HG03439 (cell line): Measurements from ENCODE around the gene AMDHD2.
"Not testable (repeated sequence)": the region's sequence is repeated elsewhere in the genome, so short reads cannot be mapped to it uniquely, and the experiment has no call there.

Experiments
- ATAC-seq: cut with Tn5 transposase; IDR thresholded peaks from one replicate; pipeline ENCODE4 v1.9.1; 2021; ENCODE audit warnings: mild to moderate bottlenecking, moderate library complexity; ENCODE audit not compliant: unreplicated experiment

AMDHD2 gene

DNA sequence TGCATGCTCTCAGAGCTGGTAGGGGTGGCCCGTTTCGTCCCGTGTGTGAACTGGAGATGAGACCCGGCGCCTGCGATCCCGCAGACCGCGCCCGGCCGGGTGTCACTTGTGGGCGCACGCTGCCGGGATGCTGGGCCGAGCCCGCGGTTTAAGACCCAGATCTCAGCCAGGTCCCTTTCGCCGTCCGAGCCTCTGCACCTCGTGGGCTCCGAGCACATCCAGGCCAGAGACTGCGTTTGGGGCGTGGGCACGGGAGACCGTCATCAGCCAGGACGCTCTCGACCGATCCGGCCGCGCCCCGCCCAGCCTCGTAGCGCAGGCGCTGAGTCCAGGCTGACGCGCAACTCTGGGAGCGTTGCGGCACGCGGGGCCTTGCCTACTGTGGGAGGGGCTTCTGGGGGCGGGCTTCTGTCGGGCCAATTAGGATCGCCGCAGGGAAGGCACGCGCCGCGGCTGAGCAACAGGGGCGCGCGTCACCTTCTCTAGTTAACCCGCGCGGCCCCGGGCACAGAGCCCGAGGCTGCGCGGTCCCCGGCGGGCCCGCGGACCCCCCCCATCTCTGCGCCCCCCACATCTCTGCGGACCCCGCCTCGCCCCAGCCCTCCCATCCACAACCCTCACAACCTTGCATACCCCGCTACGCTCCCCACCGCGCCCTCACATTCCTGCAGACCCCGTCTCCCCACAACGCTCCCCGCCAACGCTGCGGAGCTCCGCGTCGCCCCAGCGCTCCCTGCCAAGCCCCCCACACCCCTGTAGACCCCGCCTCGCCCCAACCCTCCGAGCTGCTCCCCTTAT lies 11.7 kb downstream of the AMDHD2 start:
- peak; percentile 65 for ATAC-seq

DNA sequence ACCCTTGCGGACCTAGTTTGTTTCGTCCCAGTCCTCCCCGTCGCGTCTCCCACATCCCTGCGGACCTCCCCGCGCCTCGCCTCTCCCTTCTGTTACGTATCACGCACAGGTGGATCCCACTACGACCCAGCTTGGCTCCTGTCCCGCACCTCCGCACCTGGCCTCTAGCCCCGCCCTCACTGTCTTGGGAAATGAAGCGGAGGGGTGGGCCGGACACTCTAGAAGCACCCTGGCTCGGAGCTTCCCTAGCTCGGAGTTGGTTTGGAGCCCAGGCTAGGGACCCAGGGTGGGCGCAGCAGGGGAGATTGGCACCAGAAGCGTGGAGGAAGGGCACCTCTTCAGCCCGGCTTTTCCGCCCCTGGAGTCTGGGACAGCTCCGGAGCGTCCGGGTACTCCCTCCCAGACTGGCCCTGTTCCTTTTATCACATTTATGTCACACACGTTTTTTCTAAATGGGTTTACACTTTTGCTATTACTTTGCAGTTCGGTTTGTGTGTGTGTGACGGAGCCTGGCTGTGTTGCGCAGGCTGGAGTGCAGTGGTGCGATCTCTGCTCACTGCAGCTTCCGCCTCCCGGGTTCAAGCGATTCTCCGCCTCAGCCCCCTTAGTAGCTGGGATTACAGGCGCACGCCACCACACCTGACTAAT lies 12.4 kb downstream of the AMDHD2 start:
- ATAC-seq, result no peak

DNA sequence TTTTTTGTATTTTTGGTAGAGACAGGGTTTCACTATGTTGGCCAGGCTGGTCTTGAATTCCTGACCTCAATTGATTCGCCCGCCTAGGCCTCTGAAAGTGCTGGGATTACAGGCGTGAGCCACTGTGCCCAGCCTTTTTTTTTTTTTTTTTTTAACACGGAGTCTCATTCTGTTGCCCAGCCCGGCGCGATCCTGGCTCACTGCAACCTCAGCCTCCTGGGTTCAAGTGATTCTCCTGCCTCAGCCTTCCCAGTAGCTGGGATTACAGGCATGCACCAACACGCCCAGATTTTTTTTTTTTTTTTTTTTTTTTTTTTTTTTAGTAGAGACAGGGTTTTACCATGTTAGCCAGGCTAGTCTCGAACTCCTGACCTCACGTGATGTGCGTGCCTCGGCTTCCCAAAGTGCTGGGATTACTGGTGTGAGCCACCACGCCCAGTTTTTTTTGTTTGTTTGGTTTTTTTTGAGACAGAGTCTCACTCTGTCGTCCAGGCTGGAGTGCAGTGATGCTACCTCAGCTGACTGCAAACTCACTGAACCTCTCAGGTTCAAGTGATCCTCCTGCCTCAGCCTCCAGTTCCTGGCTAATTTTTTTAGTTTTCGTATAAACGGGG lies 13.1 kb downstream of the AMDHD2 start:
- not testable (repeated sequence) for ATAC-seq

GRCh38 chr16:2533912-2534311 lies 13.7 kb downstream of the AMDHD2 start:
- no peak for ATAC-seq

DNA sequence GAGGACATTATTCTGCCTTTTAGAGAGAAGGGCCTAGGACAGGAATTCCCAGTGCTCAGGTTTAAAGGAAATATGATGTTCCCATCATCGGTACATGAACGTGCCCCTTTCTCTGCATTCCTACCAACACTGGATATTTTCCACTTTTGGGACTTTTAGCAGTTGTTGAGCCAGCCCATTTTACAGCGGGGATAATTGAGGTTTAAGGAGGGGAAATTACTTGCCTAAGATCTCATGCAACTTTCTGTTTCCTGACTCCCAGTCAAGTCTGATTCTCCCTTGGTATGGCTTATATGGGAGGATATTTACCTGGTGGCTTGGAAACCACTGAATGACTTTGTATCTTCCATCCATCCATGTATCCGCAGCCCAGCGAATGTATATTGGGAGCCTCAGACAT lies 14.2 kb downstream of the AMDHD2 start:
- not testable (repeated sequence) for ATAC-seq

GRCh38 chr16:2535625-2536013 lies 15.4 kb downstream of the AMDHD2 start:
- ATAC-seq, result no peak

GRCh38 chr16:2537451-2538379 lies 17.5 kb downstream of the AMDHD2 start, which contains the start of gene PDPK1:
TSS of gene PDPK1 (plus strand) at chr16:2538021. CDS start at chr16:2538113, 92 bp downstream.
- ATAC-seq, result peak; percentile 77

- not testable (repeated sequence) for ATAC-seq
Observed at GRCh38 chr16:2539192-2539844, 19.1 kb downstream of the AMDHD2 start.

DNA sequence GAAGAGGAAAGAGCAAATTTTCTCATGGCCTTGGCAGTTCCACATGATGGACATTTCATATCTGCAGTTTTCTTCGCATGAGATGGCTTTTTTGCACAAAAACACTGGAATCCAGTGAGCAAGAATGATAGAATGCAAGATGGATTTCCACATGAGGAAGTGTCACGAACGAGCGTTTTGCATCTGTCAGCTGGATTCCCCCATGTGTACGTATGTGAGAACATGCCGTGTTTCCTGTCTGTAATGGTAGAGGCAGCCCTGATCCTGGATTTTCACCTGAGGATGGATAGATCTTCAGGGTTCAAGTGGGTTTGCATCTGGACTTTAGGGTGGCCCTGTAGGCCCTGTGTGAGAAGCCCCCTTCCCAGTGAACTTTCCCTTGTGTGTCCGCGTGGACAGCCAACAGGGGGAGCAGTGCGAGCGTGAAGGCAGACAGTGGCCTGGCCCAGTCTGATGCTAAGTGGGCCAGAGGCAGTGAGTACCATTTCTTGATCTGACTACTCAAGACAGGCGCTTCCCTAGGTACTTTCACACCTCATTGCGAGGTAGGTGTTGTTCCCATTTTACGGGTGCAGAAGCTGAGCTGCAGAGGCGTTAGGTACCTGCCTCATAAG lies 19.8 kb downstream of the AMDHD2 start:
- ATAC-seq, result not testable (repeated sequence)

- ATAC-seq, result not testable (repeated sequence)
Observed at GRCh38 chr16:2540912-2541311, 20.7 kb downstream of the AMDHD2 start.

GRCh38 chr16:2541409-2541808 lies 21.2 kb downstream of the AMDHD2 start:
- not testable (repeated sequence) for ATAC-seq

DNA sequence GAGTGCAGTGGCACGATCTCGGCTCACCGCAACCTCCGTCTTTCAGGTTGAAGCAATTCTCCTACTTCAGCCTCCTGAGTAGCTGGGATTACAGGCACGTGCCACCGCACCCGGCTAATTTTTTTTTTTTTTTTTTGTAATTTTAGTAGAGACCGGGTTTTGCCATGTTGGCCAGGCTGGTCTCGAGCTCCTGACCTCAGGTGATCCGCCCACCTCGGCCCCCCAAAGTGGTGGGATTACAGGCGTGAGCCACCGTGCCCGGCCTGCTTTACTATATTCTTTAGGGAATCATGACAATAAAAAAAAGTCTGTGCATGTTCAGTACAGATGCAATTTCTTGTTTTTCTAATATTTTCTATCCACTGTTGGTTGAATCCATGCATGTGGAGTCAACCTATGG lies 23.6 kb downstream of the AMDHD2 start:
- ATAC-seq, result not testable (repeated sequence)

DNA sequence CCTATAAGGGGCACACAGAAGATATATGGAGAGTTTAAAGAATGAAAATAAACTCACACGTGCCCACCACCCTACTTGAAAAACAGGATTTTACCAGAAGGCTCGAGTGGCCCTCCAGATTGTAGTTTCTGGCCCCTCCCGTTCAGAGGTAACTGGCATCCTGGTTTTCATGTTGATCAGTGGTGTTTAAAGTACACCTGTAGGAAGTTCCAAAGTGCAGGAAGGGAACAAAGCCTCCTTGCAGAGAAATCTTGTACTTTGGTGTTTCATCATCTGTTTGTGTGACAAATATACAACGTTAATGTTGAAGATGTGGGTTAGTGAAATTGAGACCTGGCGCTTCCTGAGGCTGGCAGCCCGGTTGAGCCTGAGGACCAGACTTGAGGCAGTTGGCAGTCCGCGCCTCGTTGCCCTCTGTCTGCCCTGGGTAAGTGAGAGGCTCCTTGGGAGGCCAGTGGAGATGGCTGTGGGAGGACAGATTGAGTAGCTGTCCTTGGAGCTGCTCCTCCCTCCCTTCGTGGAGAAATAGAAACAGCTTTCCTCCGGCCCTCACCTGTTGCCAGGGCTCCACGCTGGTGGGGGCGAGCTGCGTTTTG lies 30.2 kb downstream of the AMDHD2 start:
- ATAC-seq, result not testable (repeated sequence)

GRCh38 chr16:2551420-2551889 lies 31.3 kb downstream of the AMDHD2 start:
- not testable (repeated sequence) for ATAC-seq

DNA sequence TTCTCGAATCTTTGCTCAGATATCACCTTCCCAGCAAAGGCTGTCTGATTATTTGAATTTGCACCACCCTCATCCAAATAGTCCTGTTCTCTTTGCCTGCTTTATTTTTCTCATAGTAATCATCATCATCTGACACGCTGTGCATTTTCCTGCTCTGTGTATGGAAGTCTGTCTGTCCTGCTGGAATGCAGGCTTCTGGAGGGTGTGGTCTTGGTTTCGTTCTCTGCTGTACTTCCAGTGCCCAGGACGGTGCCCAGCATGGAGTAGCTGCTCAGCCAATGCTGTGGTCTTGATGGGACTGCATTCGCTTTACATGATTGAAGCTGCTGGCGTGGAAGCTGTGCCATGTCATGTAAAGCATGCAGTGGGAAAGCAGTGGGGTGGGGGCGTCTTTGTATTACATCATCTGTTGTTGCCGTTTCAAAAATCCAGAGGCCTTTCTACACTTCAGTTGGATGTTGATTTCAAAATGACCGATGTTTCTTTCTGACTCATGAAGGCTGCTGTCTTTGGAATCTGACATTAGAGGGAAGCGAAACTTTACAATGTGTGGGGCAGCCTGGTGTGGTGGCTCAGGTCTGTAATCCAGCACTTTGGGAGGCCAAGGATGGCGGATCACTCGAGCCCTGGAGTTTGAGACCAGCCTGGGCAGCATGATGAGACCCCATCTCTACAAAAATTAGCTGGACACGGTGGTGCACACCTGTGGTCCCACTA lies 34.7 kb downstream of the AMDHD2 start:
- ATAC-seq, result not testable (repeated sequence)

GRCh38 chr16:2557150-2557549 lies 37.0 kb downstream of the AMDHD2 start:
- ATAC-seq, result not testable (repeated sequence)

- ATAC-seq, result peak; percentile 45
Observed at GRCh38 chr16:2560131-2560797, 40.1 kb downstream of the AMDHD2 start.

DNA sequence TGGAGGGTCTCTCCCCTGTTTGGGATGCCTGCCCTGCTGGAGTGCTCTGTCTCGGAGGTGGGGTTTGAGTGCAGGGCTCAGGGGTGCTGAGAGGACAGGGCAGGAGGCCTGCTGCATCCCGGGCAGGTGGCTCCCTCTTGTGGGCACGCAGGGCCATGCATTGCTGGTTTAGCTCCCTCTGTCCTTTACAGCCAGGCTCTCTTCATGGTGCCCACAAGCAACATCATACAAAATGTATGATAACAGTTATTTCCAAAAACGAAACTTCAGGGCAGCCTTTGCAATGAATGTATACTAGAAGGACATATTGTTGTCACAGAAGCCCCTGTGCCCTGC lies 40.6 kb downstream of the AMDHD2 start:
- peak; percentile 56 for ATAC-seq
